Measurements from ENCODE around the gene WFDC10A. TPM values are rescaled to one million over a fixed set of nuclear protein-coding genes. Genes with fewer than 3 reads are reported as not detected.

The WFDC10A gene
- total and polyA plus RNA-seq, 2 donors from 2014 or later, result not detected

DNA sequence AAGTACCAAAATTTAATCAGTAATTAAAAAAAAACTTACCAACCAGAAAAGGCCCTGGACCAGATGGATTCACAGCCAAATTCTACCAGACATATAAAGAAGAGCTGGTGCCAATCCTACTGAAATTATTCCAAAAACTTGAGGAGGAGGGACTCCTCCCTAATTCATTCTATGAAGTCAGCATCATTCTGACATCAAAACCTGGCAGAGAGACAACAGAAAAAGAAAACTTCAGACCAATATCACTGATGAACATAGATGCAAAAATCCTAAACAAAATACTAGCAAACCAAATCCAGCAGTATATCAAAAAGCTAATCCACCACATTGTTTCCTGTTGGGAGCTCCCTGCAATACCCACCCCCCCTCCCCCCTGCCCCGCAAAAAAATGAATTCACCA lies 40.6 kb downstream of the WFDC10A start, which contains the start of gene WFDC11:
WFDC11 (minus strand) TSS at position 101 of the 400 bp plus-strand sequence. CDS start 19,639 bp downstream, outside the sequence.
- FAIRE-seq (no peak), DNase-seq (no peak)
- Histone ChIP-seq H3K27ac (ENCODE audit: low read depth in 2 of 2, low read length in 2 of 2) (no peak within 1 kb of the TSS), H3K9ac (ENCODE audit: low read length in 3 of 3) (no peak within 1 kb of the TSS), H3K4me1 (ENCODE audit: control insufficient read depth in 2 of 3, insufficient read depth in 2 of 3, low read depth in 1 of 3, low read length in 3 of 3) (no peaks in the 10 kb centered on the region), H3K4me3 (ENCODE audit: low read length in 3 of 3) (no peak within 1 kb of the TSS), H3K36me3 (ENCODE audit: control insufficient read depth in 2 of 3, insufficient read depth in 3 of 3, low read length in 3 of 3) (no peaks in the 10 kb centered on the region), H3K9me3 (ENCODE audit: control insufficient read depth in 2 of 3, insufficient read depth in 1 of 3, low read length in 3 of 3) (no peaks in the 10 kb centered on the region), H3K27me3 (ENCODE audit: control insufficient read depth, insufficient read depth, low read length) (no peaks in the 10 kb centered on the region)
- TF ChIP-seq, protein P1, sequence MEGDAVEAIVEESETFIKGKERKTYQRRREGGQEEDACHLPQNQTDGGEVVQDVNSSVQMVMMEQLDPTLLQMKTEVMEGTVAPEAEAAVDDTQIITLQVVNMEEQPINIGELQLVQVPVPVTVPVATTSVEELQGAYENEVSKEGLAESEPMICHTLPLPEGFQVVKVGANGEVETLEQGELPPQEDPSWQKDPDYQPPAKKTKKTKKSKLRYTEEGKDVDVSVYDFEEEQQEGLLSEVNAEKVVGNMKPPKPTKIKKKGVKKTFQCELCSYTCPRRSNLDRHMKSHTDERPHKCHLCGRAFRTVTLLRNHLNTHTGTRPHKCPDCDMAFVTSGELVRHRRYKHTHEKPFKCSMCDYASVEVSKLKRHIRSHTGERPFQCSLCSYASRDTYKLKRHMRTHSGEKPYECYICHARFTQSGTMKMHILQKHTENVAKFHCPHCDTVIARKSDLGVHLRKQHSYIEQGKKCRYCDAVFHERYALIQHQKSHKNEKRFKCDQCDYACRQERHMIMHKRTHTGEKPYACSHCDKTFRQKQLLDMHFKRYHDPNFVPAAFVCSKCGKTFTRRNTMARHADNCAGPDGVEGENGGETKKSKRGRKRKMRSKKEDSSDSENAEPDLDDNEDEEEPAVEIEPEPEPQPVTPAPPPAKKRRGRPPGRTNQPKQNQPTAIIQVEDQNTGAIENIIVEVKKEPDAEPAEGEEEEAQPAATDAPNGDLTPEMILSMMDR (IDR thresholded peaks at IDR 0.05; ENCODE audit: borderline replicate concordance, extremely low read depth, insufficient read depth), result no peak
- intact Hi-C loops (cut with DNase I), result no loop called here

DNA sequence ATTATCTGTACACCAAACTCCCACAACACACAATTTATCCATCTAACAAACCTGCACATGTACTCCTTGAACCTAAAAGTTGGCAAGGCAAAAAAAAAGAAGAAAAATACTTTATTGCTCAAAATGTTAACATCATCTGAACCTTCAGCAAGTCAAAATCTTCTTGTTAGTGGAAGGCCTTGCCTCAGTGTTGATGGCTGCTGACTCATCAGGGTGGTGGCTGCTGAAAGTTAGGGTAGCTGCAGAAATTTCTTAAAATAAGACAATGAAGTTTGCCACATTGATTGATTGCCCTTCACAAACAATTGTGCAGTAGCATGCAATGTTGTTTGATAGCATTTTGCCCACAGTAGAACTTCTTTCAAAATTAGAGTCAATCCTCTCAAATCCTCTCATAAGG lies 43.2 kb downstream of the WFDC10A start:
- FAIRE-seq, result no peak
- no peak for DNase-seq
- TF ChIP-seq, protein P1 (IDR thresholded peaks at IDR 0.05; ENCODE audit: borderline replicate concordance, extremely low read depth, insufficient read depth), result no peak
- Histone ChIP-seq H3K4me3 (ENCODE audit: low read length in 3 of 3) (no peak overlapping the region), H3K9ac (ENCODE audit: low read length in 3 of 3) (no peak overlapping the region), H3K36me3 (ENCODE audit: control insufficient read depth in 2 of 3, insufficient read depth in 3 of 3, low read length in 3 of 3) (no peaks in the 10 kb centered on the region), H3K27me3 (ENCODE audit: control insufficient read depth, insufficient read depth, low read length) (no peaks in the 10 kb centered on the region), H3K4me1 (ENCODE audit: control insufficient read depth in 2 of 3, insufficient read depth in 2 of 3, low read depth in 1 of 3, low read length in 3 of 3) (no peaks in the 10 kb centered on the region), H3K27ac (ENCODE audit: low read depth in 2 of 2, low read length in 2 of 2) (no peak overlapping the region), H3K9me3 (ENCODE audit: control insufficient read depth in 2 of 3, insufficient read depth in 1 of 3, low read length in 3 of 3) (no peaks in the 10 kb centered on the region)
- intact Hi-C loops (cut with DNase I), result no loop called here

DNA sequence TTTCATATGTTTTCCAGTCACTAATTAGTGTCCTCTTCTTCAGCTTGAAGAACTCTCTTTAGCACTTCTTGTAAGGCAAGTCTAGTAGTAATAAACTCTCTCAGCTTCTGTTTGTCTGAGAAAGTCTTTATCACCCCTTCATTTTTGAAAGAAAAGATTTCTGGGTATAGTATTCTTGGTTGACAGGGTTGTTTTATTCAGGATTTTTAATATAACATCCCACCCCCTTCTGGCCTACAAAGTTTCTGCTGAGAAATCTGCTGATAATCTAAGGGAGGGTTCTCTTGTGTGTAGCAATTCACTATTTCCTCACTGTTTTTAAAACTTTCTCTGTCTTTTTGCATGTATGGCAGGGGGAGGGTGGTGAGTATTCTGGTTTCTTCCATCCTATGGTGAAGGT lies 50.1 kb downstream of the WFDC10A start:
- H3K27me3 ChIP-seq (ENCODE audit: control insufficient read depth, insufficient read depth, low read length), result no peaks in the 10 kb centered on the region
- intact Hi-C loops (cut with DNase I), result no loop called here
- DNase-seq, result no peak
- H3K9ac ChIP-seq (ENCODE audit: low read length in 3 of 3), result no peak overlapping the region
- H3K4me1 ChIP-seq (ENCODE audit: control insufficient read depth in 2 of 3, insufficient read depth in 2 of 3, low read depth in 1 of 3, low read length in 3 of 3), result no peaks in the 10 kb centered on the region
- H3K4me3 ChIP-seq (ENCODE audit: low read length in 3 of 3), result no peak overlapping the region
- H3K27ac ChIP-seq (ENCODE audit: low read depth in 2 of 2, low read length in 2 of 2), result no peak overlapping the region
- no peak for FAIRE-seq
- peaks cover 0 to 20% (median 17%) of the 10 kb centered on the region in 3 donors for H3K9me3 ChIP-seq (ENCODE audit: control insufficient read depth in 2 of 3, insufficient read depth in 1 of 3, low read length in 3 of 3)
- no peaks in the 10 kb centered on the region for H3K36me3 ChIP-seq (ENCODE audit: control insufficient read depth in 2 of 3, insufficient read depth in 3 of 3, low read length in 3 of 3)
- TF ChIP-seq, protein P1 (IDR thresholded peaks at IDR 0.05; ENCODE audit: borderline replicate concordance, extremely low read depth, insufficient read depth), result no peak

Other genes with a start within 250 kb of the WFDC10A start
- gene DBNDD2, start 221.4 kb upstream of the WFDC10A start, total RNA-seq, result 51.5 TPM
- 50.7 TPM for gene DBNDD2, start 221.4 kb upstream of the WFDC10A start, polyA plus RNA-seq (ENCODE audit: insufficient read depth, low read depth, low replicate concordance)
- 90.9 TPM for gene PIGT, start 213.6 kb upstream of the WFDC10A start, total RNA-seq
- 95.0 TPM for gene PIGT, start 213.6 kb upstream of the WFDC10A start, polyA plus RNA-seq (ENCODE audit: insufficient read depth, low read depth, low replicate concordance)
- gene WFDC2, start 160.0 kb upstream of the WFDC10A start, total RNA-seq, result 2,874 TPM
- gene WFDC2, start 160.0 kb upstream of the WFDC10A start, polyA plus RNA-seq (ENCODE audit: insufficient read depth, low read depth, low replicate concordance), result 1,908 TPM
- gene SPINT3, start 114.1 kb upstream of the WFDC10A start, total RNA-seq, result not detected
- not detected for gene SPINT3, start 114.1 kb upstream of the WFDC10A start, polyA plus RNA-seq (ENCODE audit: insufficient read depth, low read depth, low replicate concordance)
- gene WFDC6, start 90.3 kb upstream of the WFDC10A start, total RNA-seq, result not detected
- not detected for gene WFDC6, start 90.3 kb upstream of the WFDC10A start, polyA plus RNA-seq (ENCODE audit: insufficient read depth, low read depth, low replicate concordance)
- gene EPPIN, start 82.3 kb upstream of the WFDC10A start, total RNA-seq, result not detected
- not detected for gene EPPIN, start 82.3 kb upstream of the WFDC10A start, polyA plus RNA-seq (ENCODE audit: insufficient read depth, low read depth, low replicate concordance)
- not detected for gene WFDC8, start 50.5 kb upstream of the WFDC10A start, total RNA-seq
- not detected for gene WFDC8, start 50.5 kb upstream of the WFDC10A start, polyA plus RNA-seq (ENCODE audit: insufficient read depth, low read depth, low replicate concordance)
- not detected for gene WFDC9, start 1.5 kb downstream of the WFDC10A start, total RNA-seq
- gene WFDC9, start 1.5 kb downstream of the WFDC10A start, polyA plus RNA-seq (ENCODE audit: insufficient read depth, low read depth, low replicate concordance), result not detected
- not detected for gene WFDC11, start 40.5 kb downstream of the WFDC10A start, total RNA-seq
- not detected for gene WFDC11, start 40.5 kb downstream of the WFDC10A start, polyA plus RNA-seq (ENCODE audit: insufficient read depth, low read depth, low replicate concordance)
- gene WFDC13, start 72.3 kb downstream of the WFDC10A start, total RNA-seq, result not detected
- gene WFDC13, start 72.3 kb downstream of the WFDC10A start, polyA plus RNA-seq (ENCODE audit: insufficient read depth, low read depth, low replicate concordance), result not detected
- 0.60 TPM for gene WFDC10B, start 75.3 kb downstream of the WFDC10A start, total RNA-seq
- gene WFDC10B, start 75.3 kb downstream of the WFDC10A start, polyA plus RNA-seq (ENCODE audit: insufficient read depth, low read depth, low replicate concordance), result not detected
- gene SPINT4, start 92.6 kb downstream of the WFDC10A start, total RNA-seq, result not detected
- gene SPINT4, start 92.6 kb downstream of the WFDC10A start, polyA plus RNA-seq (ENCODE audit: insufficient read depth, low read depth, low replicate concordance), result not detected
- 1.2 TPM for gene WFDC3, start 162.1 kb downstream of the WFDC10A start, total RNA-seq
- 7.7 TPM for gene WFDC3, start 162.1 kb downstream of the WFDC10A start, polyA plus RNA-seq (ENCODE audit: insufficient read depth, low read depth, low replicate concordance)
- gene DNTTIP1, start 162.2 kb downstream of the WFDC10A start, total RNA-seq, result 26.4 TPM
- 34.7 TPM for gene DNTTIP1, start 162.2 kb downstream of the WFDC10A start, polyA plus RNA-seq (ENCODE audit: insufficient read depth, low read depth, low replicate concordance)
- 2.4 TPM for gene UBE2C, start 182.9 kb downstream of the WFDC10A start, total RNA-seq
- 2.0 TPM for gene UBE2C, start 182.9 kb downstream of the WFDC10A start, polyA plus RNA-seq (ENCODE audit: insufficient read depth, low read depth, low replicate concordance)
- gene TNNC2, start 197.6 kb downstream of the WFDC10A start, total RNA-seq, result not detected
- gene TNNC2, start 197.6 kb downstream of the WFDC10A start, polyA plus RNA-seq (ENCODE audit: insufficient read depth, low read depth, low replicate concordance), result 1.9 TPM
- gene SNX21, start 204.1 kb downstream of the WFDC10A start, total RNA-seq, result 23.2 TPM
- gene SNX21, start 204.1 kb downstream of the WFDC10A start, polyA plus RNA-seq (ENCODE audit: insufficient read depth, low read depth, low replicate concordance), result 35.6 TPM
- 22.1 TPM for gene ACOT8, start 227.7 kb downstream of the WFDC10A start, total RNA-seq
- 71.0 TPM for gene ACOT8, start 227.7 kb downstream of the WFDC10A start, polyA plus RNA-seq (ENCODE audit: insufficient read depth, low read depth, low replicate concordance)
- gene ZSWIM3, start 227.9 kb downstream of the WFDC10A start, total RNA-seq, result 3.2 TPM
- 2.6 TPM for gene ZSWIM3, start 227.9 kb downstream of the WFDC10A start, polyA plus RNA-seq (ENCODE audit: insufficient read depth, low read depth, low replicate concordance)

Measured in kidney (tissue), 14 donors.